CD8-positive, alpha-beta memory T cell (primary cell): Measurements from ENCODE around the gene GIMAP1. TPM values are rescaled to one million over a fixed set of nuclear protein-coding genes. Genes with fewer than 3 reads are reported as not detected.

Experiments
- CTCF ChIA-PET: fragments of 350-600 bp; sonication (Branson Sonifier 250); formaldehyde crosslinking; loops from one replicate; lab custom pipeline; 2021; ENCODE audit warnings: antibody characterized with exemption; lab: Charles Lee
- POLR2A ChIA-PET: fragments of 350-600 bp; sonication (Branson Sonifier 250); formaldehyde crosslinking; loops from one replicate; lab custom pipeline; 2021; ENCODE audit warnings: antibody characterized with exemption; lab: Charles Lee
- DNase-seq, 5 donors: peaks; one replicate each; pipeline versions ENCODE4 v3.0.0 to v3.0.0-alpha.2; 2020 to 2022; ENCODE audit warnings: mixed read lengths in 1 of 5
- H3K27ac ChIP-seq: one replicate; pipeline ENCODE4 v1.7.0; 2013; ENCODE audit warnings: low read depth, mild to moderate bottlenecking, low read length, moderate library complexity
- H3K27me3 ChIP-seq: 2 replicates; pipeline ENCODE4 v1.7.0; 2013; ENCODE audit warnings: low read length, mild to moderate bottlenecking; ENCODE audit not compliant: insufficient read depth, poor library complexity, severe bottlenecking
- H3K36me3 ChIP-seq: 2 replicates; pipeline ENCODE4 v1.7.0; 2013; ENCODE audit warnings: mild to moderate bottlenecking, low read length, moderate library complexity; ENCODE audit not compliant: insufficient read depth
- H3K4me1 ChIP-seq: 2 replicates; pipeline ENCODE4 v1.7.0; 2013; ENCODE audit warnings: mild to moderate bottlenecking, low read length, moderate library complexity; ENCODE audit not compliant: insufficient read depth
- H3K4me3 ChIP-seq: 2 replicates; pipeline ENCODE4 v1.7.0; 2013; ENCODE audit warnings: mild to moderate bottlenecking, low read length
- H3K9me3 ChIP-seq: 2 replicates; pipeline ENCODE4 v1.7.0; 2013; ENCODE audit warnings: mild to moderate bottlenecking, low read length
- H3K27ac Mint-ChIP-seq, 8 donors: one replicate each; pipeline ENCODE4 v1.8.0; 2020 to 2021; ENCODE audit warnings: mixed read lengths in 8 of 8, mild to moderate bottlenecking in 6 of 8, inconsistent platforms in 3 of 8, moderate library complexity in 3 of 8
- H3K27me3 Mint-ChIP-seq, 2 donors: one replicate each; pipeline ENCODE4 v1.8.0; 2020 to 2021; ENCODE audit warnings: mixed read lengths in 2 of 2, mild to moderate bottlenecking in 1 of 2, moderate library complexity in 1 of 2
- H3K36me3 Mint-ChIP-seq, 3 donors: one replicate each; pipeline ENCODE4 v1.8.0; 2020 to 2021; ENCODE audit warnings: mixed read lengths in 3 of 3, inconsistent platforms in 1 of 3, mild to moderate bottlenecking in 1 of 3
- H3K4me1 Mint-ChIP-seq, 3 donors: one replicate each; pipeline ENCODE4 v1.8.0; 2020 to 2021; ENCODE audit warnings: mixed read lengths in 3 of 3, inconsistent platforms in 1 of 3, mild to moderate bottlenecking in 1 of 3
- H3K4me3 Mint-ChIP-seq, 7 donors: one replicate each; pipeline ENCODE4 v1.8.0; 2020 to 2021; ENCODE audit warnings: mixed read lengths in 7 of 7, mild to moderate bottlenecking in 6 of 7, moderate library complexity in 4 of 7, inconsistent platforms in 2 of 7
- H3K9me3 Mint-ChIP-seq, 5 donors: one replicate each; pipeline ENCODE4 v1.8.0; 2020 to 2022; ENCODE audit warnings: mixed read lengths in 5 of 5, mild to moderate bottlenecking in 3 of 5, moderate library complexity in 2 of 5, inconsistent platforms in 1 of 5
- polyA plus RNA-seq: library from polyadenylated mRNA; unstranded; fragments of 300-500 nt; fragmentation: Illumina TruSeq; gene quantifications from one replicate; pipeline ENCODE4 v1.2.3, GENCODE V29; 2021
- total RNA-seq, 2 experiments: library from RNA; stranded (reverse); gene quantifications; one replicate each; pipeline ENCODE4 v1.2.3, GENCODE V29; 2021

The GIMAP1 gene
- total and polyA plus RNA-seq, 3 experiments from 2014 or later: 9.8 to 86.1 (median 10.0) TPM

DNA sequence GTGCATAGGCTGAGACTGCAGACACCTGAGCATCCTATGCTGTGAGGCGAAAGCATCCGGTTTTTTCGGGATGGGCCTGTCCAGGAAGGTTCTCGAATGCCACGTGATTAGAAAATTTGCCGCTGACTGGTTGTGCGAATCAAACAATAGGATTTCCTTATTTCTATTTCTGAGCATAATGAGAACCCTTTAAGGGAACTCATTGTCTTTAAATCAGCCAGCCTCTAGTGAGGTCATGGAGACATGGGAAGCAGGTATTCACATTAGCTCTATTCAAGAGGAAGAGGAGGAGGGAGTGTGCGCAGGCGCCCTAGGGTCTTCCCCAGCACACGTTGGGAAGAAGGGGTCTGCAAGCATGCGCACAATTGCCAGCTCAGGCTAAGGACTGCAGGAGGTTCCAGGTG is 5.6 kb downstream of the GIMAP1 start:
- Histone ChIP-seq H3K4me1 (peaks cover 60% of the 10 kb centered on the region), H3K27ac (no peak overlapping the region), H3K9me3 (peaks cover 6% of the 10 kb centered on the region), H3K4me3 (peak overlapping the region; percentile 7), H3K27me3 (no peaks in the 10 kb centered on the region), H3K36me3 (peaks cover 39% of the 10 kb centered on the region)
- peak overlapping the region; percentile 70 to 80 (median 73) for H3K4me3 Mint-ChIP-seq
- no peak for DNase-seq
- ChIA-PET CTCF (interaction anchor here (1.1 to 1.4 kb wide), 2 partner anchors 59 to 193 kb away, joined by 3 read pairs; no protein-coding TSS in a partner anchor), POLR2A (interaction anchor here (0.5 to 2.4 kb wide), 2 partner anchors 11 to 36 kb away, joined by 4 to 15 read pairs; partner anchors contain the start of gene GIMAP2)
- peaks cover 74 to 84% (median 79%) of the 10 kb centered on the region in 3 donors for H3K4me1 Mint-ChIP-seq
- peaks cover 15 to 34% (median 28%) of the 10 kb centered on the region in 5 donors for H3K9me3 Mint-ChIP-seq
- H3K36me3 Mint-ChIP-seq: peaks cover 62 to 94% (median 89%) of the 10 kb centered on the region in 3 donors
- no peaks in the 10 kb centered on the region for H3K27me3 Mint-ChIP-seq
- H3K27ac Mint-ChIP-seq: peak overlapping the region; percentile 45 to 89 (median 68)

DNA sequence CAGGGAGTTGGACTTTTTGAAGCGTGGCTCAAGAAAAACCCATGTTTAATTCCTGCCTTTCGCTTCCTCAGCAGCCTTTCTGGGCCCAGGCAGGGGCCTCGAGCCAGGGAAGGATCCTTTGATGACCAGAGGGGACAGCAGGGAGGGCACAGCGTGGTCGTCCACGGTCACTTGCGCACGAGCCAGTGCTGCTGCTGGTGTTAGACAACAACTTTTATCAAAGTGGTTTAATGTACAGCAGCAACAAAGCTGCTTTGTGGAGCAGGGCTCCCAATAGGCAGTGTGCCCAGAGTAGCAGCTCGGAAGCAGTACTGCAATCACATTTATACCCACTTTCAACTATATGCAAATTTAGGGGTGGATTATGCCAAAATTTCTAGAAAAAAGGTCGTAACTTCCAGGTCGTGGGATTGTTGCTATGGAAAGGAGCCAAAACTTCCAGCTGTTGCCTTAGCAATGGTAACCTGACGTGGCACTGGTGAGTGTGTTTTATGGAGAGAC is 6.1 kb downstream of the GIMAP1 start:
- no peaks in the 10 kb centered on the region for H3K27me3 ChIP-seq
- peaks cover 19 to 39% (median 33%) of the 10 kb centered on the region in 5 donors for H3K9me3 Mint-ChIP-seq
- peaks cover 39% of the 10 kb centered on the region for H3K36me3 ChIP-seq
- CTCF ChIA-PET: interaction anchor here (0.8 to 1.9 kb wide), 6 partner anchors 10 to 272 kb away, joined by 3 to 10 read pairs (median 4); partner anchors contain the start of genes GIMAP7 and GIMAP8
- no peak overlapping the region for H3K27ac ChIP-seq
- POLR2A ChIA-PET: interaction anchor here (0.5 to 2.4 kb wide), 2 partner anchors 11 to 37 kb away, joined by 4 to 15 read pairs; partner anchors contain the start of gene GIMAP2
- no peaks in the 10 kb centered on the region for H3K27me3 Mint-ChIP-seq
- DNase-seq: no peak
- H3K36me3 Mint-ChIP-seq: peaks cover 63 to 94% (median 91%) of the 10 kb centered on the region in 3 donors
- H3K27ac Mint-ChIP-seq: peak overlapping the region; percentile 29 to 89 (median 68)
- H3K4me3 Mint-ChIP-seq: peak overlapping the region; percentile 70 to 80 (median 73)
- peaks cover 74 to 85% (median 84%) of the 10 kb centered on the region in 3 donors for H3K4me1 Mint-ChIP-seq
- H3K4me1 ChIP-seq: peaks cover 60% of the 10 kb centered on the region
- peaks cover 10% of the 10 kb centered on the region for H3K9me3 ChIP-seq
- H3K4me3 ChIP-seq: peak overlapping the region; percentile 7

DNA sequence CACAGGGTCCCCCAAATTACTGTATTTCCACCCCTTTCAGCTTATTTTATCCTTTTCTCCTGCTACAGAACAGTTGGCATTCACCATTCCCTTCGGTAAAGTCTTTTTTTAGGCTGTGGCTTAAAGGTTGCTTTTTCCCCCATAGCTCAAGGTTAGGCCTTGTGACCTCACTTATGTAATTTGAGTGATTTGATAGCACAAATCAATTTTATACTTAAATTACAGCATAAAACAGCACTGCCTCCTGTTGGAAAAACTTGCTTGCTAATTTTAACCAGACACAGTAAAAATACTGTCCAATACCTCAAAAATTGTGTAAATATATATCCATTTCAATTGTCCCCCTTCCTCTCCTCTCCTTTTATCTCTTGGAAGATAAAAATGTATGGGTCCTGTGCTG is 7.1 kb downstream of the GIMAP1 start:
- Mint-ChIP-seq H3K4me3 (peak overlapping the region; percentile 13 to 80 (median 71)), H3K27me3 (no peaks in the 10 kb centered on the region), H3K27ac (peak overlapping the region; percentile 5 to 93 (median 68)), H3K9me3 (peaks cover 27 to 49% (median 43%) of the 10 kb centered on the region in 5 donors), H3K4me1 (peaks cover 70 to 86% (median 82%) of the 10 kb centered on the region in 3 donors), H3K36me3 (peaks cover 60 to 93% (median 92%) of the 10 kb centered on the region in 3 donors)
- CTCF ChIA-PET: interaction anchor here (0.8 to 1.9 kb wide), 7 partner anchors 9 to 275 kb away, joined by 3 to 10 read pairs (median 3); partner anchors contain the start of genes GIMAP7 and GIMAP8
- POLR2A ChIA-PET: interaction anchor here (1.5 to 2.4 kb wide), 3 partner anchors 10 to 32 kb away, joined by 3 to 15 read pairs (median 4); no protein-coding TSS in a partner anchor
- DNase-seq: no peak
- H3K4me3 ChIP-seq: no peak overlapping the region
- H3K9me3 ChIP-seq: peaks cover 18% of the 10 kb centered on the region
- peaks cover 57% of the 10 kb centered on the region for H3K4me1 ChIP-seq
- H3K36me3 ChIP-seq: peaks cover 39% of the 10 kb centered on the region
- H3K27me3 ChIP-seq: no peaks in the 10 kb centered on the region
- H3K27ac ChIP-seq: no peak overlapping the region

DNA sequence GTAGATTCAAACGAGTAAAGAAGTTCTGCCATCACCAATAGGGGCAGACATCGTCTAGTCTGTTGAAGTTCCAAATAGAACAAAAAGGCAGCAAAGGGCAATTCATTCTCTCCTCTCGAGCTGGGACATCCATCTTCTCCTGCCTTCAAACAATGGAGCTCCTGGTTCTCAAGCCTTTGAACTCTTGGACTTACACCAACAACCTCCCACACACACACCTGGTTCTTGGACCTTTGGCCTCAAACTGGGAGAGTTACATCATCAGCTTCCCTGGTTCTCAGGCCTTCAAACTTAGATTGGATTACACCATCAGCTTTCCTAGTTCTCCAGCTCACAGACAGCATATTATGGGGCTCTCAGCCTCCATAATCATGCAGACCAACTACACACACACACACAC is 11.0 kb downstream of the GIMAP1 start:
- Histone ChIP-seq H3K4me1 (peaks cover 47% of the 10 kb centered on the region), H3K36me3 (peaks cover 21% of the 10 kb centered on the region), H3K9me3 (peaks cover 18% of the 10 kb centered on the region), H3K4me3 (no peak overlapping the region), H3K27me3 (no peaks in the 10 kb centered on the region), H3K27ac (no peak overlapping the region)
- peaks cover 33 to 68% (median 57%) of the 10 kb centered on the region in 3 donors for H3K36me3 Mint-ChIP-seq
- ChIA-PET POLR2A (interaction anchor here (0.6 kb wide), 1 partner anchor 213 kb away, joined by 4 read pairs; the partner anchor contains the start of gene GIMAP7), CTCF (interaction anchor here (1.3 to 2.0 kb wide), 2 partner anchors 11 to 28 kb away, joined by 3 to 7 read pairs; partner anchors contain the start of gene GIMAP1)
- no peaks in the 10 kb centered on the region for H3K27me3 Mint-ChIP-seq
- peak overlapping the region in 1 of 7 donors; percentile 13 for H3K4me3 Mint-ChIP-seq
- DNase-seq: no peak
- H3K27ac Mint-ChIP-seq: peak overlapping the region in 6 of 8 donors; percentile 36 to 81 (median 60)
- peaks cover 29 to 47% (median 43%) of the 10 kb centered on the region in 5 donors for H3K9me3 Mint-ChIP-seq
- peaks cover 67 to 88% (median 78%) of the 10 kb centered on the region in 3 donors for H3K4me1 Mint-ChIP-seq

DNA sequence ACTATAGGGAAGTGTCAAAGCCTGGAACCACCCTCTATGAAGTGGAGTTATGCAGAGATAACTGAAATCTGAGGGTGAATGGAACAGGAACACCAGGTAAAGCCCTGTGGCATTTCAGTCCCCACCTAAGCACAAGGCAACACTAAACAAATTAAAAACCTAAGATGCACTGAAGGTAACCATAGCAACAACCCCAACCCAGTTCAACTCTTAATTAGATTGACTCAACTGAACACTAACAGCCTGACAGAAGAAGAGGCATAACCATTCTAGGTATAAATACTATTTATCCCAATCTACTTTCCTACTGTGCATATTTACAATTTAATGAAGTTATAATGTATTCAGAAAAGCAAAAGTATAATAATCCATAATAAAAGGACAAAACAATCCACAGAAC is 11.6 kb downstream of the GIMAP1 start:
- Histone ChIP-seq H3K9me3 (peaks cover 18% of the 10 kb centered on the region), H3K36me3 (peaks cover 15% of the 10 kb centered on the region), H3K4me3 (no peak overlapping the region), H3K27me3 (no peaks in the 10 kb centered on the region), H3K4me1 (peaks cover 47% of the 10 kb centered on the region), H3K27ac (no peak overlapping the region)
- CTCF ChIA-PET: interaction anchor here (1.3 to 2.0 kb wide), 2 partner anchors 11 to 28 kb away, joined by 3 to 7 read pairs; partner anchors contain the start of gene GIMAP1
- H3K4me1 Mint-ChIP-seq: peaks cover 67 to 88% (median 78%) of the 10 kb centered on the region in 3 donors
- peaks cover 29 to 47% (median 39%) of the 10 kb centered on the region in 5 donors for H3K9me3 Mint-ChIP-seq
- peak overlapping the region; percentile 26 to 81 (median 60) for H3K27ac Mint-ChIP-seq
- POLR2A ChIA-PET: interaction anchor here (0.6 kb wide), 1 partner anchor 213 kb away, joined by 4 read pairs; the partner anchor contains the start of gene GIMAP7
- peak overlapping the region in 1 of 7 donors; percentile 13 for H3K4me3 Mint-ChIP-seq
- peaks cover 26 to 61% (median 51%) of the 10 kb centered on the region in 3 donors for H3K36me3 Mint-ChIP-seq
- no peaks in the 10 kb centered on the region for H3K27me3 Mint-ChIP-seq
- no peak for DNase-seq

DNA sequence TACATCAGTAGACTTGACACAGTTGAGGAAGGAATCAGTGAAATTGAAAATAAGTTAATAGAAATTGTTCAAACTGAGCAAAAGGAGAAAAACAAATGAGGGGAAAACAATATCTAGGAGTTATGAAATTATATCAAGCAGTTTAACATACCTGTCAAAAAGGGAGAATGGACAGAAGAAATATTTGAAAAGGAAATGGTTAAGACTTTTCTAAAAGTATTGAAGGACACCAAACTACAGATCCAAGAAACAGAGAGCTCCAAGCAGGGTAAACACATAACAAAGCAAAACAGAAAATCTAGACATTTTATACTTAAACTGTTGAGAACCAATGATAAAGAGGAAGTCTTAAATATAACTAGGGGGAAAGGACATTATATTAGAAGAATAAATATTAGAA is 12.2 kb downstream of the GIMAP1 start:
- Histone ChIP-seq H3K27me3 (no peaks in the 10 kb centered on the region), H3K27ac (no peak overlapping the region), H3K4me1 (peaks cover 47% of the 10 kb centered on the region), H3K4me3 (no peak overlapping the region), H3K9me3 (peaks cover 18% of the 10 kb centered on the region), H3K36me3 (peaks cover 9% of the 10 kb centered on the region)
- no peak for DNase-seq
- CTCF ChIA-PET: interaction anchor here (1.5 kb wide), 1 partner anchor 279 kb away, joined by 5 read pairs; no protein-coding TSS in a partner anchor
- POLR2A ChIA-PET: no interaction called here
- H3K4me1 Mint-ChIP-seq: peaks cover 67 to 88% (median 78%) of the 10 kb centered on the region in 3 donors
- no peak overlapping the region for H3K4me3 Mint-ChIP-seq
- H3K9me3 Mint-ChIP-seq: peaks cover 29 to 44% (median 39%) of the 10 kb centered on the region in 5 donors
- H3K36me3 Mint-ChIP-seq: peaks cover 20 to 55% (median 45%) of the 10 kb centered on the region in 3 donors
- no peaks in the 10 kb centered on the region for H3K27me3 Mint-ChIP-seq
- H3K27ac Mint-ChIP-seq: peak overlapping the region; percentile 22 to 70 (median 56)

DNA sequence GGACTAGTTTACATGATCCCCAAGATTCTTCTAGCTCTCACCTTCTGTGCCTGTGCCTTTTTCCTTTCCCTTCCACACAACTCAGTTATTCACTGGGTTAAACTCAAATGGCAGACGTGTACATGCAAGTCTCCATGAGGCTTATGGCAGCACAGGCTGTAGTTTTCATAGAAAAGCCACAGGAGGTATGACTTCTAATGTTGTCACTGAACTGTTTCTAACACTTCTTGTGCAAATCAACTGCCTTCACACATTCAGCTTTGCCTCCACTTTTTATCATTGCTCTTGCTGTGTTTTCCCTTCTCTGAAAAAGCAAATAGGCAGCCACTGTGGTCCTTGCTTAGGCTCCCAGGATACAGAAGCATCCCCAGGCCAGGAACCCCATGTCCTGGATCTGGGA is 15.5 kb downstream of the GIMAP1 start:
- no peak for DNase-seq

More for the DNA sequence above, 15.5 kb downstream of the GIMAP1 start:
- Histone ChIP-seq H3K27ac (no peak overlapping the region), H3K36me3 (no peaks in the 10 kb centered on the region), H3K9me3 (peaks cover 12% of the 10 kb centered on the region), H3K4me1 (peaks cover 74% of the 10 kb centered on the region), H3K27me3 (no peaks in the 10 kb centered on the region), H3K4me3 (peak overlapping the region; percentile 45)
- H3K4me3 Mint-ChIP-seq: peak overlapping the region; percentile 49 to 81 (median 67)
- peaks cover 78 to 97% (median 86%) of the 10 kb centered on the region in 3 donors for H3K4me1 Mint-ChIP-seq
- ChIA-PET CTCF (interaction anchor here (0.7 to 2.3 kb wide), 9 partner anchors 9 to 283 kb away, joined by 3 to 12 read pairs (median 6); no protein-coding TSS in a partner anchor), POLR2A (interaction anchor here (1.2 to 3.8 kb wide), 7 partner anchors 9 to 281 kb away, joined by 3 to 31 read pairs (median 8); partner anchors contain the start of gene GIMAP1)
- H3K27ac Mint-ChIP-seq: peak overlapping the region; percentile 73 to 99 (median 96)
- peaks cover 4 to 25% (median 21%) of the 10 kb centered on the region in 3 donors for H3K36me3 Mint-ChIP-seq
- peaks cover 17 to 22% (median 21%) of the 10 kb centered on the region in 5 donors for H3K9me3 Mint-ChIP-seq
- H3K27me3 Mint-ChIP-seq: no peaks in the 10 kb centered on the region
